Measurements from ENCODE around the gene ZNF264.

Gene ZNF264

DNA sequence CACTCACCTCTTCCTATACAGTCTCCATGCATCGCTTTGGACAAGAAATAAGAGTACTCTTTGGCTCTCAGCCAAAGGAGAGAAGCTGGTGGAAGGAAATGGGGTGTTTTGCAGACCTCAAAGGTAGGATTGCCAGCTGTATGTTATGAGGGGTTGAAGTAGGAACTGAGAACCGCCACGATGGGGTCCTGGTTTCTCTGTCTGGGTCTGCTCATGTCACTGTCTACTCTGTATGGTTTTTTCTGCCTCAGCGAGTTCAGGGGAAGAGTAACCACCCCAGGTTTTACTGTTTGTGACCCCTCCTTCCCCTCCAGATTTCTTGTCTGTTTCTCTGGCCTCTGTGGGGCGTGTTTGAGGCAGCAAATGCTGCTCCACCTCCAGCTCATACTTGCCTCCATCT lies 53.2 kb downstream of the ZNF264 start:
- no peak overlapping the region for H3K9ac ChIP-seq
- H2AFZ ChIP-seq (ENCODE audit: low read depth): no peak overlapping the region
- no peaks in the 10 kb centered on the region for H3K27me3 ChIP-seq (ENCODE audit: insufficient read depth, low read depth)
- TF ChIP-seq, protein P1, sequence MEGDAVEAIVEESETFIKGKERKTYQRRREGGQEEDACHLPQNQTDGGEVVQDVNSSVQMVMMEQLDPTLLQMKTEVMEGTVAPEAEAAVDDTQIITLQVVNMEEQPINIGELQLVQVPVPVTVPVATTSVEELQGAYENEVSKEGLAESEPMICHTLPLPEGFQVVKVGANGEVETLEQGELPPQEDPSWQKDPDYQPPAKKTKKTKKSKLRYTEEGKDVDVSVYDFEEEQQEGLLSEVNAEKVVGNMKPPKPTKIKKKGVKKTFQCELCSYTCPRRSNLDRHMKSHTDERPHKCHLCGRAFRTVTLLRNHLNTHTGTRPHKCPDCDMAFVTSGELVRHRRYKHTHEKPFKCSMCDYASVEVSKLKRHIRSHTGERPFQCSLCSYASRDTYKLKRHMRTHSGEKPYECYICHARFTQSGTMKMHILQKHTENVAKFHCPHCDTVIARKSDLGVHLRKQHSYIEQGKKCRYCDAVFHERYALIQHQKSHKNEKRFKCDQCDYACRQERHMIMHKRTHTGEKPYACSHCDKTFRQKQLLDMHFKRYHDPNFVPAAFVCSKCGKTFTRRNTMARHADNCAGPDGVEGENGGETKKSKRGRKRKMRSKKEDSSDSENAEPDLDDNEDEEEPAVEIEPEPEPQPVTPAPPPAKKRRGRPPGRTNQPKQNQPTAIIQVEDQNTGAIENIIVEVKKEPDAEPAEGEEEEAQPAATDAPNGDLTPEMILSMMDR (conservative IDR thresholded peaks at IDR 0.05; ENCODE audit: low read depth, low read length): no peak
- no peak overlapping the region for H3K4me3 ChIP-seq (IDR thresholded peaks at IDR 0.05; ENCODE audit: insufficient read depth, low read depth, low read length)
- H3K4me2 ChIP-seq: no peak overlapping the region
- peaks cover 7% of the 10 kb centered on the region for H3K4me1 ChIP-seq (ENCODE audit: low read depth, poor library complexity, severe bottlenecking)
- peaks cover 13% of the 10 kb centered on the region; the same call in 1 of the 2 replicates for H3K79me2 ChIP-seq (ENCODE audit: insufficient read depth, low read depth)
- peaks cover 15% of the 10 kb centered on the region; the same call in 1 of the 2 replicates for H3K36me3 ChIP-seq (ENCODE audit: insufficient read depth)
- no peak overlapping the region for H3K27ac ChIP-seq
- H4K20me1 ChIP-seq (ENCODE audit: insufficient read depth): no peaks in the 10 kb centered on the region

DNA sequence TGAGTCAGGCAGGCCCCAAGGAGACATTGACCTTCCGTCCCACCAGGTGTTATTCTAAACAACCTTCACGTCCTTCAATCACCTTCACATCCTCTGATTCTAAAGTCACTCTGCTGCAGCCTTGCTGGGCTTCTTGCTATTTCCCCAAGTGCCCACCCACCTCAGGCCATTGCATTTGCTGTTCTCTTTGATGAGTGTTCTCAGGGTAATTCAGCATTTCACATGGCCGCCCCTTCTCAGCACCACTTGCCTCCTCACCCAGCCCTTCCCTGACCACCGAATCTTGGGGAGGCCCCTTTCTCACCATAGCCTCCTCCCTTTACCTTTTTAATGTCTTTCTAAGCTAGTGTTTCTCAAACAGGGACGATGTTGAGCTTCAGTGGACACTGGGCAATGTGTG lies 53.8 kb downstream of the ZNF264 start:
- Histone ChIP-seq H3K4me2 (no peak overlapping the region), H3K27ac (no peak overlapping the region), H3K4me3 (IDR thresholded peaks at IDR 0.05; ENCODE audit: insufficient read depth, low read depth, low read length) (no peak overlapping the region), H3K27me3 (ENCODE audit: insufficient read depth, low read depth) (no peaks in the 10 kb centered on the region), H2AFZ (ENCODE audit: low read depth) (no peak overlapping the region), H3K36me3 (ENCODE audit: insufficient read depth) (peaks cover 15% of the 10 kb centered on the region; the same call in 1 of the 2 replicates), H3K79me2 (ENCODE audit: insufficient read depth, low read depth) (peaks cover 13% of the 10 kb centered on the region; the same call in 1 of the 2 replicates), H3K9ac (no peak overlapping the region), H4K20me1 (ENCODE audit: insufficient read depth) (no peaks in the 10 kb centered on the region), H3K4me1 (ENCODE audit: low read depth, poor library complexity, severe bottlenecking) (peaks cover 7% of the 10 kb centered on the region)
- TF ChIP-seq, protein P1 (conservative IDR thresholded peaks at IDR 0.05; ENCODE audit: low read depth, low read length): no peak

DNA sequence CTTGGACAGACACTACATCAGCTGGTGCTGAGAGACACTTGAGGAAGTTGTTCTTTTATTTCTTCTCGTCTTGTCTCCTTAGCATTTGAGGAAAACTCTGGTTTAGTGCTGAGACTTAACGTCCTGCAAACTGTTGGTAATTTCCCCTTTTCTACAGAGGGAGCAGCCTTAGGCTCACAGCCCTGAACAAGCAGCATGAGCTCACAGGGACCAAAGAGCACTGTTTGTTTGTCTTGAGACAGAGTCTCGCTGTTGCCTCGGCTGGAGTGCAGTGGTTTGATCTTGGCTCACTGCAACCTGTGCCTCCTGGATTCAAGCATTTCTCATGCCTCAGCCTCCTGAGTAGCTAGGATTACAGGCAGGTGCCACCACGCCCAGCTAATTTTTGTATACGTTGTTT lies 54.7 kb downstream of the ZNF264 start:
- H3K9ac ChIP-seq: no peak overlapping the region
- H3K4me3 ChIP-seq (IDR thresholded peaks at IDR 0.05; ENCODE audit: insufficient read depth, low read depth, low read length): no peak overlapping the region
- H3K4me1 ChIP-seq (ENCODE audit: low read depth, poor library complexity, severe bottlenecking): peaks cover 7% of the 10 kb centered on the region
- peaks cover 15% of the 10 kb centered on the region; the same call in 1 of the 2 replicates for H3K36me3 ChIP-seq (ENCODE audit: insufficient read depth)
- no peaks in the 10 kb centered on the region for H4K20me1 ChIP-seq (ENCODE audit: insufficient read depth)
- peaks cover 13% of the 10 kb centered on the region; the same call in 1 of the 2 replicates for H3K79me2 ChIP-seq (ENCODE audit: insufficient read depth, low read depth)
- TF ChIP-seq, protein P1 (conservative IDR thresholded peaks at IDR 0.05; ENCODE audit: low read depth, low read length): no peak
- H3K4me2 ChIP-seq: no peak overlapping the region
- no peak overlapping the region for H2AFZ ChIP-seq (ENCODE audit: low read depth)
- no peaks in the 10 kb centered on the region for H3K27me3 ChIP-seq (ENCODE audit: insufficient read depth, low read depth)
- H3K27ac ChIP-seq: no peak overlapping the region

DNA sequence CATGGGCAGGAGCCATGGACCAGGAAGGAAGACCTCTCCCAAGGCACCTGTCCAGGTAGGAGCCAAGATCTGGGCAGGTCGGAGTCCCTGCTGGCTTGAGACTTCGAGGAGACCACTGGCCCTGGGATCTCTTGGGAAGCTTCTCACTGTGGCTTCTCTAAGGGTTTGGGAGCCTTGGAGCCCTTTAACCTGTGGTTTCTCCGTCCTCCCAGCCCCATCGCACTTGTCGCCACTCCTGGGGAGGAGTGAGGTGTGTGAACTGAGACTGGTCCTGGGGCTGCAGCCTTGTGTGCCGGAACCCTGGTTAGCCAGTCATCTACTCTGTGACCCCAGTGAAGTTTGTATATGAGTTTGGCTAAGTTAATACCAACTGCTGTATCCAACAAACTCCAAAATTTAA lies 57.3 kb downstream of the ZNF264 start:
- H3K27me3 ChIP-seq (ENCODE audit: insufficient read depth, low read depth): no peaks in the 10 kb centered on the region
- H3K4me1 ChIP-seq (ENCODE audit: low read depth, poor library complexity, severe bottlenecking): no peaks in the 10 kb centered on the region
- TF ChIP-seq, protein P1 (conservative IDR thresholded peaks at IDR 0.05; ENCODE audit: low read depth, low read length): no peak
- no peak overlapping the region for H3K27ac ChIP-seq
- H3K36me3 ChIP-seq (ENCODE audit: insufficient read depth): peaks cover 27% of the 10 kb centered on the region; the same call in 1 of the 2 replicates
- H2AFZ ChIP-seq (ENCODE audit: low read depth): no peak overlapping the region
- H3K4me3 ChIP-seq (IDR thresholded peaks at IDR 0.05; ENCODE audit: insufficient read depth, low read depth, low read length): no peak overlapping the region
- no peak overlapping the region for H3K9ac ChIP-seq
- H4K20me1 ChIP-seq (ENCODE audit: insufficient read depth): no peaks in the 10 kb centered on the region
- H3K4me2 ChIP-seq: no peak overlapping the region
- no peaks in the 10 kb centered on the region for H3K79me2 ChIP-seq (ENCODE audit: insufficient read depth, low read depth)
